Measurements from ENCODE around the gene RALA.

DNA sequence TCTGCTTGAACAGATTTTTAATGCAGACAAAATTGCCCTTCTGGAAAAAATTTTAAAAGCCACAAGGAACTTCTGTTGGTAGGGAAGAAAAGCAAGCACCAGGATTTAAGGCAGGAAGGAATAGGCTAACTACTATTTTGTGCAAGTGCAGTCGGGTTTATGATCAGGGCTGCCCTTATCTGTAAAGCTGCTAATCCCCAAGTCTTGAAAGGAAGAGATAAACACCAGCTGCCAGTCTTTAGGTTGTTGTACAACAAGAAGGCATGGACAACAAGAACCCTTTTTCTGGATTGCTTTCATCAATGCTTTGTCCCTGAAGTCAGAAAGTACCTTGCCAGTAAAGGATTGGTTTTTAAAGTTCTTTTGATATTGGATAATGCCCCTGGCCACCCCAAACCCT, 40.7 kb downstream of the RALA start:
- TF ChIP-seq, protein P1, sequence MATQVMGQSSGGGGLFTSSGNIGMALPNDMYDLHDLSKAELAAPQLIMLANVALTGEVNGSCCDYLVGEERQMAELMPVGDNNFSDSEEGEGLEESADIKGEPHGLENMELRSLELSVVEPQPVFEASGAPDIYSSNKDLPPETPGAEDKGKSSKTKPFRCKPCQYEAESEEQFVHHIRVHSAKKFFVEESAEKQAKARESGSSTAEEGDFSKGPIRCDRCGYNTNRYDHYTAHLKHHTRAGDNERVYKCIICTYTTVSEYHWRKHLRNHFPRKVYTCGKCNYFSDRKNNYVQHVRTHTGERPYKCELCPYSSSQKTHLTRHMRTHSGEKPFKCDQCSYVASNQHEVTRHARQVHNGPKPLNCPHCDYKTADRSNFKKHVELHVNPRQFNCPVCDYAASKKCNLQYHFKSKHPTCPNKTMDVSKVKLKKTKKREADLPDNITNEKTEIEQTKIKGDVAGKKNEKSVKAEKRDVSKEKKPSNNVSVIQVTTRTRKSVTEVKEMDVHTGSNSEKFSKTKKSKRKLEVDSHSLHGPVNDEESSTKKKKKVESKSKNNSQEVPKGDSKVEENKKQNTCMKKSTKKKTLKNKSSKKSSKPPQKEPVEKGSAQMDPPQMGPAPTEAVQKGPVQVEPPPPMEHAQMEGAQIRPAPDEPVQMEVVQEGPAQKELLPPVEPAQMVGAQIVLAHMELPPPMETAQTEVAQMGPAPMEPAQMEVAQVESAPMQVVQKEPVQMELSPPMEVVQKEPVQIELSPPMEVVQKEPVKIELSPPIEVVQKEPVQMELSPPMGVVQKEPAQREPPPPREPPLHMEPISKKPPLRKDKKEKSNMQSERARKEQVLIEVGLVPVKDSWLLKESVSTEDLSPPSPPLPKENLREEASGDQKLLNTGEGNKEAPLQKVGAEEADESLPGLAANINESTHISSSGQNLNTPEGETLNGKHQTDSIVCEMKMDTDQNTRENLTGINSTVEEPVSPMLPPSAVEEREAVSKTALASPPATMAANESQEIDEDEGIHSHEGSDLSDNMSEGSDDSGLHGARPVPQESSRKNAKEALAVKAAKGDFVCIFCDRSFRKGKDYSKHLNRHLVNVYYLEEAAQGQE (IDR thresholded peaks at IDR 0.05): no peak
- TF ChIP-seq, protein P2, sequence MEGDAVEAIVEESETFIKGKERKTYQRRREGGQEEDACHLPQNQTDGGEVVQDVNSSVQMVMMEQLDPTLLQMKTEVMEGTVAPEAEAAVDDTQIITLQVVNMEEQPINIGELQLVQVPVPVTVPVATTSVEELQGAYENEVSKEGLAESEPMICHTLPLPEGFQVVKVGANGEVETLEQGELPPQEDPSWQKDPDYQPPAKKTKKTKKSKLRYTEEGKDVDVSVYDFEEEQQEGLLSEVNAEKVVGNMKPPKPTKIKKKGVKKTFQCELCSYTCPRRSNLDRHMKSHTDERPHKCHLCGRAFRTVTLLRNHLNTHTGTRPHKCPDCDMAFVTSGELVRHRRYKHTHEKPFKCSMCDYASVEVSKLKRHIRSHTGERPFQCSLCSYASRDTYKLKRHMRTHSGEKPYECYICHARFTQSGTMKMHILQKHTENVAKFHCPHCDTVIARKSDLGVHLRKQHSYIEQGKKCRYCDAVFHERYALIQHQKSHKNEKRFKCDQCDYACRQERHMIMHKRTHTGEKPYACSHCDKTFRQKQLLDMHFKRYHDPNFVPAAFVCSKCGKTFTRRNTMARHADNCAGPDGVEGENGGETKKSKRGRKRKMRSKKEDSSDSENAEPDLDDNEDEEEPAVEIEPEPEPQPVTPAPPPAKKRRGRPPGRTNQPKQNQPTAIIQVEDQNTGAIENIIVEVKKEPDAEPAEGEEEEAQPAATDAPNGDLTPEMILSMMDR (IDR thresholded peaks at IDR 0.05; ENCODE audit: low read depth, low read length, missing input control): no peak
- TF ChIP-seq TAF1 (conservative IDR thresholded peaks at IDR 0.05): no peak
- no peak for TF ChIP-seq RAD21 (IDR thresholded peaks at IDR 0.05)
- TF ChIP-seq JUND (IDR thresholded peaks at IDR 0.05): no peak
- TF ChIP-seq, protein P3, sequence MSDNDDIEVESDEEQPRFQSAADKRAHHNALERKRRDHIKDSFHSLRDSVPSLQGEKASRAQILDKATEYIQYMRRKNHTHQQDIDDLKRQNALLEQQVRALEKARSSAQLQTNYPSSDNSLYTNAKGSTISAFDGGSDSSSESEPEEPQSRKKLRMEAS (IDR thresholded peaks at IDR 0.05): no peak
- TF ChIP-seq SP1 (IDR thresholded peaks at IDR 0.05): no peak
- TF ChIP-seq, protein P4, sequence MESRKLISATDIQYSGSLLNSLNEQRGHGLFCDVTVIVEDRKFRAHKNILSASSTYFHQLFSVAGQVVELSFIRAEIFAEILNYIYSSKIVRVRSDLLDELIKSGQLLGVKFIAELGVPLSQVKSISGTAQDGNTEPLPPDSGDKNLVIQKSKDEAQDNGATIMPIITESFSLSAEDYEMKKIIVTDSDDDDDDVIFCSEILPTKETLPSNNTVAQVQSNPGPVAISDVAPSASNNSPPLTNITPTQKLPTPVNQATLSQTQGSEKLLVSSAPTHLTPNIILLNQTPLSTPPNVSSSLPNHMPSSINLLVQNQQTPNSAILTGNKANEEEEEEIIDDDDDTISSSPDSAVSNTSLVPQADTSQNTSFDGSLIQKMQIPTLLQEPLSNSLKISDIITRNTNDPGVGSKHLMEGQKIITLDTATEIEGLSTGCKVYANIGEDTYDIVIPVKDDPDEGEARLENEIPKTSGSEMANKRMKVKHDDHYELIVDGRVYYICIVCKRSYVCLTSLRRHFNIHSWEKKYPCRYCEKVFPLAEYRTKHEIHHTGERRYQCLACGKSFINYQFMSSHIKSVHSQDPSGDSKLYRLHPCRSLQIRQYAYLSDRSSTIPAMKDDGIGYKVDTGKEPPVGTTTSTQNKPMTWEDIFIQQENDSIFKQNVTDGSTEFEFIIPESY (IDR thresholded peaks at IDR 0.05): no peak
- TF ChIP-seq GABPA (IDR thresholded peaks at IDR 0.05 in 1 of 2, conservative IDR thresholded peaks at IDR 0.05 in 1 of 2): no peak
- TF ChIP-seq YY1 (IDR thresholded peaks at IDR 0.05): no peak
- TF ChIP-seq, protein P5, sequence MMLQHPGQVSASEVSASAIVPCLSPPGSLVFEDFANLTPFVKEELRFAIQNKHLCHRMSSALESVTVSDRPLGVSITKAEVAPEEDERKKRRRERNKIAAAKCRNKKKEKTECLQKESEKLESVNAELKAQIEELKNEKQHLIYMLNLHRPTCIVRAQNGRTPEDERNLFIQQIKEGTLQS (IDR thresholded peaks at IDR 0.05): no peak
- TF ChIP-seq RXRA (IDR thresholded peaks at IDR 0.05): no peak

Measured in liver (tissue), 3 donors.